Activated CD8-positive, alpha-beta memory T cell treated with anti-CD3 and anti-CD28 coated beads, Interleukin-2, amount 50 U/mL, for 24 hours (primary cell): ENCODE results near the gene COL15A1.

Source experiments
- DNase-seq: peaks from one replicate; pipeline ENCODE4 v3.0.0-alpha.2; 2020; ENCODE audit errors: extremely low read depth

The COL15A1 gene

GRCh38 chr9:98916660-98917059 is 27.0 kb upstream of the COL15A1 start:
- no peak for DNase-seq

- no peak for DNase-seq
Measured at GRCh38 chr9:98917746-98918487, 25.8 kb upstream of the COL15A1 start.

GRCh38 chr9:98921732-98922131 is 22.0 kb upstream of the COL15A1 start:
- no peak for DNase-seq

GRCh38 chr9:98922721-98923435 is 20.8 kb upstream of the COL15A1 start:
- DNase-seq, result no peak

- DNase-seq, result no peak
Measured at GRCh38 chr9:98923451-98924123, 20.1 kb upstream of the COL15A1 start.

GRCh38 chr9:98924946-98925820 is 18.5 kb upstream of the COL15A1 start:
- no peak for DNase-seq

- no peak for DNase-seq
Measured at GRCh38 chr9:98925956-98926355, 17.8 kb upstream of the COL15A1 start.

GRCh38 chr9:98927724-98928123 is 16.0 kb upstream of the COL15A1 start:
- DNase-seq, result no peak

GRCh38 chr9:98929071-98929470 is 14.6 kb upstream of the COL15A1 start:
- no peak for DNase-seq

GRCh38 chr9:98929895-98930341 is 13.8 kb upstream of the COL15A1 start:
- DNase-seq, result no peak

GRCh38 chr9:98930792-98931191 is 12.9 kb upstream of the COL15A1 start:
- no peak for DNase-seq

- DNase-seq, result no peak
Measured at GRCh38 chr9:98931600-98932389, 11.9 kb upstream of the COL15A1 start.

- no peak for DNase-seq
Measured at GRCh38 chr9:98933185-98933584, 10.5 kb upstream of the COL15A1 start.

- no peak for DNase-seq
Measured at GRCh38 chr9:98933890-98934289, 9.8 kb upstream of the COL15A1 start.

GRCh38 chr9:98935071-98935505 is 8.6 kb upstream of the COL15A1 start:
- no peak for DNase-seq

- DNase-seq, result no peak
Measured at GRCh38 chr9:98940276-98940675, 3.4 kb upstream of the COL15A1 start.

GRCh38 chr9:98941946-98942523 is 1.7 kb upstream of the COL15A1 start:
- DNase-seq, result no peak

GRCh38 chr9:98942906-98943681 is 613 bp upstream of the COL15A1 start:
- DNase-seq, result no peak

GRCh38 chr9:98944057-98944733 is 488 bp downstream of the COL15A1 start:
- no peak for DNase-seq
